A673 (cell line): ENCODE results near the gene SFXN5.

Source experiments
- EZH2 ChIP-seq: fragments of 200-600 bp; sonication (generic); IDR thresholded peaks from 2 replicates; pipeline ENCODE4 v1.6.1; 2017; ENCODE audit warnings: borderline replicate concordance, low read depth, mild to moderate bottlenecking, mixed read lengths, antibody characterized with exemption, low read length; ENCODE audit not compliant: poor library complexity, severe bottlenecking
- TF ChIP-seq, protein P1 (sequence below): fragments of 300-800, 200-600 bp; sonication (generic); conservative IDR thresholded peaks from 2 replicates; pipeline ENCODE4 v1.5.1; 2017; ENCODE audit warnings: low read depth, mild to moderate bottlenecking, antibody characterized with exemption, low read length, moderate library complexity, mixed read lengths

DNA sequence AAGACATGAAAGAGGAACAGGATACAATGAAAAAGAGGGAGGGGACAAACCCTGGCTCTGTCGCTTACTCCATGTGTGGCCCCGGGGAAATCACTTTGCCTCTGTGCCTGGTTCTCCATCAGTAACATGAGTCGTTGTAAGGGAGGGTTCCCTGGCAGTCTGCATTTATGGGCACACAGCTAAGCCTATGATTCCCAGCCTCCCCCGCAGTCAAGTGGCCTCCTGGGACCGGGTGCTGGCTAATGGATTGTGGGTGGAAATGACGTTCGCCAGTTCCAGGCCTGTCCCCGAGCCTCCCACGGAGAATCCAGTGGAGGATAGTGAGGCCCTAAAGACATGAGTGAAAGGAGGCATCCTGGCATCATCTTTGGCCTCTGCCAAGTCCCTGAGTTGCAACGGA, 42.7 kb downstream of the SFXN5 start:
- TF ChIP-seq, protein P1, sequence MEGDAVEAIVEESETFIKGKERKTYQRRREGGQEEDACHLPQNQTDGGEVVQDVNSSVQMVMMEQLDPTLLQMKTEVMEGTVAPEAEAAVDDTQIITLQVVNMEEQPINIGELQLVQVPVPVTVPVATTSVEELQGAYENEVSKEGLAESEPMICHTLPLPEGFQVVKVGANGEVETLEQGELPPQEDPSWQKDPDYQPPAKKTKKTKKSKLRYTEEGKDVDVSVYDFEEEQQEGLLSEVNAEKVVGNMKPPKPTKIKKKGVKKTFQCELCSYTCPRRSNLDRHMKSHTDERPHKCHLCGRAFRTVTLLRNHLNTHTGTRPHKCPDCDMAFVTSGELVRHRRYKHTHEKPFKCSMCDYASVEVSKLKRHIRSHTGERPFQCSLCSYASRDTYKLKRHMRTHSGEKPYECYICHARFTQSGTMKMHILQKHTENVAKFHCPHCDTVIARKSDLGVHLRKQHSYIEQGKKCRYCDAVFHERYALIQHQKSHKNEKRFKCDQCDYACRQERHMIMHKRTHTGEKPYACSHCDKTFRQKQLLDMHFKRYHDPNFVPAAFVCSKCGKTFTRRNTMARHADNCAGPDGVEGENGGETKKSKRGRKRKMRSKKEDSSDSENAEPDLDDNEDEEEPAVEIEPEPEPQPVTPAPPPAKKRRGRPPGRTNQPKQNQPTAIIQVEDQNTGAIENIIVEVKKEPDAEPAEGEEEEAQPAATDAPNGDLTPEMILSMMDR, result no peak
- no peak for TF ChIP-seq EZH2
